ENCODE data around the gene CLPSL2.

CLPSL2 gene, protein sequence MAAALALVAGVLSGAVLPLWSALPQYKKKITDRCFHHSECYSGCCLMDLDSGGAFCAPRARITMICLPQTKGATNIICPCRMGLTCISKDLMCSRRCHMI

DNA sequence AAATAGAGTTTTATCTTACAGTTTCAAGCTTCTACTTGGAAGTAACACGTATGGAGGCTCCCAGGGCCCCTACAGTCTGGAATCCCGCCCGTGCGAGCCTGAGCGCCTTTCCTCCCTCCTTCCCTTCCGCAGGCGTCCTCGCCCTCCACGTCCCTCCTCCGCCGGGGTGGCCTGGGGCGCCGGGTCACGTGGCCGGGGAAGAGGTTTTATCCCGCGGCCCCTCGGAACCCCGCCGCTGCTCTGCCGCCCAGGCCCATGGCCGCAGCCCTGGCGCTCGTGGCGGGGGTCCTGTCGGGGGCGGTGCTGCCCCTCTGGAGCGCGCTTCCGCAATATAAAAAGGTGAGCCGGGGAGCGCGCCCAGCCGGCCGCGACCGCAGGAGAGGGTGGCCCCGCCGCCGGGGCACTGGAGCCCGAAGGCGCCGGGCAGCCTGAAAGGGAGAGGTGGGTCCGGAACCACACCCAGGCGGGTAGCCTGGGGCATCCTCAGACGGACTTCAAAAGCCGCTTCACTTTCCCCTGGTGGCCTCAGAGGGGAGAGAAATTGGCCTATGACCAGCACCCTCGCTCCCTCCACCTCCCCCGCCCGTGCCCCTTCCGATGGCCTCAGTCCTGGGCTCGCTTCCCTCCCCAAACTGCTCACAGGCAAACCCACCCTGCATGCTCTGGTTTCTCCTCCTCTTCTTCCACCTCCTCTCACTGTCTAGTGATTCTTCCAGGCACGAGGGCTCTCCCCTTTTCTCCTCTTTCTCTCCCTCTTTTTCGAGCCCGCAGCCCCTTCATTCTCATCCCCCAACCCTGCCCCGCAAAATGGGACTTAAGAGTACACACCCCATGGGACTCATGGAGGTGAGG is at the start of gene CLPSL2:
TSS of gene CLPSL2 (plus strand) at position 235 of the 852 bp plus-strand sequence. CDS start at position 256, 21 bp downstream.
- Histone ChIP-seq H3K27ac (ENCODE audit: low read depth, low read length, poor library complexity, severe bottlenecking) (no peak within 1 kb of the TSS), H3K9ac (ENCODE audit: low read length) (no peak within 1 kb of the TSS), H2AFZ (ENCODE audit: low read length) (no peak within 1 kb of the TSS), H3K4me3 (ENCODE audit: low read depth, low read length, poor library complexity, severe bottlenecking) (peak within 1 kb of the TSS; percentile 52), H3K27me3 (ENCODE audit: insufficient read depth, low read length) (no peaks in the 10 kb centered on the region), H4K20me1 (ENCODE audit: insufficient read depth, low read length) (no peaks in the 10 kb centered on the region), H3K4me1 (ENCODE audit: insufficient read depth, low read length, severe bottlenecking) (peaks cover 8% of the 10 kb centered on the region), H3F3A (ENCODE audit: insufficient read depth, low read length) (no peaks in the 10 kb centered on the region), H3K79me2 (ENCODE audit: insufficient read depth, low read length) (no peaks in the 10 kb centered on the region), H3K4me2 (ENCODE audit: low read length) (peak within 1 kb of the TSS; percentile 60), H3K9me2 (ENCODE audit: low read depth, low read length) (no peaks in the 10 kb centered on the region), H3K9me3 (ENCODE audit: low read length) (no peaks in the 10 kb centered on the region), H3K36me3 (ENCODE audit: insufficient read depth, low read length) (no peaks in the 10 kb centered on the region)
- no peak for TF ChIP-seq EZH2 (IDR thresholded peaks at IDR 0.05; ENCODE audit: borderline replicate concordance, low read length)
- TF ChIP-seq, protein P1, sequence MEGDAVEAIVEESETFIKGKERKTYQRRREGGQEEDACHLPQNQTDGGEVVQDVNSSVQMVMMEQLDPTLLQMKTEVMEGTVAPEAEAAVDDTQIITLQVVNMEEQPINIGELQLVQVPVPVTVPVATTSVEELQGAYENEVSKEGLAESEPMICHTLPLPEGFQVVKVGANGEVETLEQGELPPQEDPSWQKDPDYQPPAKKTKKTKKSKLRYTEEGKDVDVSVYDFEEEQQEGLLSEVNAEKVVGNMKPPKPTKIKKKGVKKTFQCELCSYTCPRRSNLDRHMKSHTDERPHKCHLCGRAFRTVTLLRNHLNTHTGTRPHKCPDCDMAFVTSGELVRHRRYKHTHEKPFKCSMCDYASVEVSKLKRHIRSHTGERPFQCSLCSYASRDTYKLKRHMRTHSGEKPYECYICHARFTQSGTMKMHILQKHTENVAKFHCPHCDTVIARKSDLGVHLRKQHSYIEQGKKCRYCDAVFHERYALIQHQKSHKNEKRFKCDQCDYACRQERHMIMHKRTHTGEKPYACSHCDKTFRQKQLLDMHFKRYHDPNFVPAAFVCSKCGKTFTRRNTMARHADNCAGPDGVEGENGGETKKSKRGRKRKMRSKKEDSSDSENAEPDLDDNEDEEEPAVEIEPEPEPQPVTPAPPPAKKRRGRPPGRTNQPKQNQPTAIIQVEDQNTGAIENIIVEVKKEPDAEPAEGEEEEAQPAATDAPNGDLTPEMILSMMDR (IDR thresholded peaks at IDR 0.05; ENCODE audit: low read length), result no peak

DNA sequence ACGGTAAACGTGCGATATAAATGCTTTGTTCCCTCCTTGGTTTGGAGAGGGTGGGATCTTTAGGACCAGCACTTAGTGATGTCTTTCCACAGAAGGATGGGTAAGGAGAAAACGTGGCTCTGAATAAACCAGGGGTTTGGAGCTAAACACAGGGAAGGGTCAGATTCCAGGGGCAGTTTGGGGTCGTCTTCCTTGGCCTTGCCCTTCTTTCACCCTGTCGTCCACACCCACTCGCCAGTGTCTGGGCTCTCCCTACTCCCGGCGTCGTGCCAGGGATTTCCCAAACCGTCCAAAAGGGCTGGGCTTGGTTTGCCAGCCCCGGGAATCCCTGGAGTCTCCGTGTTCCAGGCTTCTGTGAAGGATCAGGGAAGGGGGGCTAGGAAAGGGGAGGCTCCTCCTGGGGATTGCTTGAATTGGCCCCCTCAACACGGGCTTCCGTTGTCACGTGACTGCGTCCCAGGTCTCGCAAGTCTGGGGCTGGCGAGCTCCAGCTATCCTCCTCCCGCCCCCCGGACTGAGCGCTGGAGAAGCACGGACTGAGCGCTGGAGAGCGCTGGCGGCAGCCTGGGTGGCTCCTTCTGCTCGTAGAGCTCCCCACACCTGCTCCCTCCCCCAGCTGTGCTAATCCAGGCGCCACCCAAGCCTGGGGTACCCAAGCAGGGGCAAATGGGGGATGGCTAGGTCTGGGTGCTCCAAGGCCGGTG is 49.0 kb upstream of the CLPSL2 start:
- Histone ChIP-seq H3K36me3 (ENCODE audit: insufficient read depth, low read length) (no peaks in the 10 kb centered on the region), H3K4me3 (ENCODE audit: low read depth, low read length, poor library complexity, severe bottlenecking) (peak overlapping the region; percentile 57), H3K4me1 (ENCODE audit: insufficient read depth, low read length, severe bottlenecking) (peaks cover 80% of the 10 kb centered on the region), H4K20me1 (ENCODE audit: insufficient read depth, low read length) (no peaks in the 10 kb centered on the region), H3K9me2 (ENCODE audit: low read depth, low read length) (no peaks in the 10 kb centered on the region), H3K9me3 (ENCODE audit: low read length) (no peaks in the 10 kb centered on the region), H3K27me3 (ENCODE audit: insufficient read depth, low read length) (no peaks in the 10 kb centered on the region), H3K4me2 (ENCODE audit: low read length) (peak overlapping the region; percentile 68), H3K79me2 (ENCODE audit: insufficient read depth, low read length) (no peaks in the 10 kb centered on the region), H2AFZ (ENCODE audit: low read length) (no peak overlapping the region), H3F3A (ENCODE audit: insufficient read depth, low read length) (peaks cover 5% of the 10 kb centered on the region; the same call in 1 of the 2 replicates), H3K27ac (ENCODE audit: low read depth, low read length, poor library complexity, severe bottlenecking) (peak overlapping the region; percentile 97), H3K9ac (ENCODE audit: low read length) (peak overlapping the region; percentile 76)
- TF ChIP-seq, protein P1 (IDR thresholded peaks at IDR 0.05; ENCODE audit: low read length), result no peak
- no peak for TF ChIP-seq EZH2 (IDR thresholded peaks at IDR 0.05; ENCODE audit: borderline replicate concordance, low read length)

DNA sequence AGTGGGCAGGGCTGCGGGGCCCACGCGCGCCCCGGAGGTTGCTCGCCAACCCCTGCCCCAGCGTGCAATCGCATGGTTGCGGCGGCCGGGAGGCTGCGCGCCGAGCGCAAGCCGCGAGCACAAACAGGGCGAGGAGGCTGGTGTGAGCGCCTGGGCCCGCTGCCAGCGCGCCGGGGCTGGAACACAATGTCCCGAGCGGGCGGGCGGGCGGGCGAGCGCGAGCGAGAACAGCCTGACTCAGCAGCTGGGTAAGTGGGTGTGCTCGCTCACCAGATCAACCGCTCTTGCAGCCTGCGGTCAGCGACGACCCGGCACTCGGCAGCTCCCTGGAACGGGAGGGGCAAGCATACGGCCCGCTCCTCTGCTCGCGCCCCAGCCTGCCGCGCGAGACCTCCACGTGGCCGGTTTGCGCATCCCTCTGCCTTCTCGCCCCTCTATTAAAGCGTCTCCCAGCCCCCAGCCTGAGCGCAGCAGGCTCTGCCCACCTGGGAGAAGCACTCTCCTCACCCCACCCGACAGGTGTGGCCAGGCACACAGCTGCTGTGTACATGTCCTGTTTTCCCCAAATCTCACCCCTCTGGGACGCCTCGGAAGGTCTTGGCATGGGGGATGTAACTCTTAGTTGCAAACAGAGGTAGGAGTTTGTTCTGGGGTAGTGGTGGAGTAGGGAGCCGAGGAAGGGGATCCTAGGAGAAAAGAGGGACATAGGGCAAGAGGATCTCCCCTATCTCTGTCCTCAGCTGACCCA is 48.3 kb upstream of the CLPSL2 start:
- H3K4me3 ChIP-seq (ENCODE audit: low read depth, low read length, poor library complexity, severe bottlenecking), result peak overlapping the region; percentile 57
- no peak for TF ChIP-seq EZH2 (IDR thresholded peaks at IDR 0.05; ENCODE audit: borderline replicate concordance, low read length)
- TF ChIP-seq, protein P1 (IDR thresholded peaks at IDR 0.05; ENCODE audit: low read length), result no peak
- H3K9me2 ChIP-seq (ENCODE audit: low read depth, low read length), result no peaks in the 10 kb centered on the region
- H3K9ac ChIP-seq (ENCODE audit: low read length), result peak overlapping the region; percentile 76
- peak overlapping the region; percentile 68 for H3K4me2 ChIP-seq (ENCODE audit: low read length)
- no peaks in the 10 kb centered on the region for H4K20me1 ChIP-seq (ENCODE audit: insufficient read depth, low read length)
- H3K79me2 ChIP-seq (ENCODE audit: insufficient read depth, low read length), result no peaks in the 10 kb centered on the region
- no peaks in the 10 kb centered on the region for H3K9me3 ChIP-seq (ENCODE audit: low read length)
- no peaks in the 10 kb centered on the region for H3K27me3 ChIP-seq (ENCODE audit: insufficient read depth, low read length)
- H2AFZ ChIP-seq (ENCODE audit: low read length), result no peak overlapping the region
- peak overlapping the region; percentile 97 for H3K27ac ChIP-seq (ENCODE audit: low read depth, low read length, poor library complexity, severe bottlenecking)
- H3K4me1 ChIP-seq (ENCODE audit: insufficient read depth, low read length, severe bottlenecking), result peaks cover 87% of the 10 kb centered on the region
- H3F3A ChIP-seq (ENCODE audit: insufficient read depth, low read length), result peaks cover 5% of the 10 kb centered on the region; the same call in 1 of the 2 replicates
- H3K36me3 ChIP-seq (ENCODE audit: insufficient read depth, low read length), result no peaks in the 10 kb centered on the region
